Fibroblast of villous mesenchyme (primary cell): Measurements from ENCODE around the gene AVEN. TPM values are rescaled to one million over a fixed set of nuclear protein-coding genes. Genes with fewer than 3 reads are reported as not detected.

Experiments
- DNase-seq: peaks from one replicate; pipeline ENCODE4 v3.0.0-alpha.2; 2010; ENCODE audit warnings: low read depth
- H3K4me3 ChIP-seq: 2 replicates; pipeline ENCODE4 v1.5.1; 2011; ENCODE audit warnings: low read depth, mild to moderate bottlenecking, low read length
- CTCF ChIP-seq: IDR thresholded peaks from 2 replicates; pipeline ENCODE4 v1.5.1; 2012; ENCODE audit warnings: low read depth, mild to moderate bottlenecking, low read length; ENCODE audit not compliant: insufficient read depth
- total RNA-seq: library from RNA; depleted of rRNA; stranded (reverse); fragments of >200 nt; gene quantifications from 2 replicates; pipeline ENCODE4 v1.2.3, GENCODE V29; 2012

AVEN gene
- total RNA-seq, 1 donor = 37.1 TPM

GRCh38 chr15:34070003-34070402, 31.0 kb upstream of the AVEN start:
- DNase-seq = no peak
- TF ChIP-seq CTCF = no peak
- H3K4me3 ChIP-seq = no peak overlapping the region

- no peak for DNase-seq
- no peak overlapping the region for H3K4me3 ChIP-seq
- no peak for TF ChIP-seq CTCF
These were observed 26.9 kb upstream of the AVEN start for GRCh38 chr15:34065941-34066340.

GRCh38 chr15:34065261-34065660, 26.3 kb upstream of the AVEN start:
- no peak for DNase-seq
- H3K4me3 ChIP-seq = no peak overlapping the region
- no peak for TF ChIP-seq CTCF

GRCh38 chr15:34064438-34064837, 25.4 kb upstream of the AVEN start:
- no peak for TF ChIP-seq CTCF
- no peak overlapping the region for H3K4me3 ChIP-seq
- DNase-seq = no peak

GRCh38 chr15:34059946-34060345, 20.9 kb upstream of the AVEN start:
- DNase-seq = no peak
- no peak overlapping the region for H3K4me3 ChIP-seq
- no peak for TF ChIP-seq CTCF

- DNase-seq = no peak
- TF ChIP-seq CTCF = no peak
- no peak overlapping the region for H3K4me3 ChIP-seq
These were observed 20.5 kb upstream of the AVEN start for GRCh38 chr15:34059476-34059875.

GRCh38 chr15:34056911-34057310, 17.9 kb upstream of the AVEN start:
- no peak for DNase-seq
- H3K4me3 ChIP-seq = no peak overlapping the region
- no peak for TF ChIP-seq CTCF
